ENCODE results near the gene CLIC6. TPM values are rescaled to one million over a fixed set of nuclear protein-coding genes. Genes with fewer than 3 reads are reported as not detected.
"Not testable (repeated sequence)": the region's sequence is repeated elsewhere in the genome, so short reads cannot be mapped to it uniquely, and the experiment has no call there.

The CLIC6 gene
- total RNA-seq, 1 experiment from 2014 or later: not detected

- not testable (repeated sequence) for H3K36me3 ChIP-seq (ENCODE audit: insufficient read depth, low read length); H3K27me3 ChIP-seq (ENCODE audit: low read length); H3K9ac ChIP-seq (ENCODE audit: low read length); DNase-seq; H3K4me1 ChIP-seq (ENCODE audit: low read length); H4K20me1 ChIP-seq (ENCODE audit: insufficient read depth, low read depth, low read length); H2AFZ ChIP-seq (ENCODE audit: low read length); H3K4me2 ChIP-seq (ENCODE audit: low read depth, low read length, poor library complexity, severe bottlenecking); H3K79me2 ChIP-seq (ENCODE audit: low read length); H3K9me3 ChIP-seq (ENCODE audit: low read length); H3K4me3 ChIP-seq (ENCODE audit: low read length); H3K27ac ChIP-seq (ENCODE audit: low read length); H3K9me2 ChIP-seq (replicated peaks; ENCODE audit: insufficient read depth, low read length)
These were observed 1.1 kb downstream of the CLIC6 start for GRCh38 chr21:34669880-34670219.

GRCh38 chr21:34670220-34670961 is 1.6 kb downstream of the CLIC6 start:
- Histone ChIP-seq H3K9ac (ENCODE audit: low read length) (no peak overlapping the region), H3K79me2 (ENCODE audit: low read length) (no peaks in the 10 kb centered on the region), H3K4me3 (ENCODE audit: low read length) (no peak overlapping the region), H3K27ac (ENCODE audit: low read length) (no peak overlapping the region), H4K20me1 (ENCODE audit: insufficient read depth, low read depth, low read length) (no peaks in the 10 kb centered on the region), H3K4me2 (ENCODE audit: low read depth, low read length, poor library complexity, severe bottlenecking) (no peak overlapping the region), H3K4me1 (ENCODE audit: low read length) (no peaks in the 10 kb centered on the region), H3K27me3 (ENCODE audit: low read length) (no peaks in the 10 kb centered on the region), H2AFZ (ENCODE audit: low read length) (no peak overlapping the region), H3K9me2 (replicated peaks; ENCODE audit: insufficient read depth, low read length) (no peaks in the 10 kb centered on the region), H3K36me3 (ENCODE audit: insufficient read depth, low read length) (no peaks in the 10 kb centered on the region), H3K9me3 (ENCODE audit: low read length) (no peaks in the 10 kb centered on the region)
- DNase-seq: no peak

GRCh38 chr21:34670962-34671348 is 2.2 kb downstream of the CLIC6 start:
- no peak overlapping the region for H3K4me3 ChIP-seq (ENCODE audit: low read length)
- H3K4me2 ChIP-seq (ENCODE audit: low read depth, low read length, poor library complexity, severe bottlenecking): no peak overlapping the region
- H3K27me3 ChIP-seq (ENCODE audit: low read length): no peaks in the 10 kb centered on the region
- H2AFZ ChIP-seq (ENCODE audit: low read length): no peak overlapping the region
- no peaks in the 10 kb centered on the region for H4K20me1 ChIP-seq (ENCODE audit: insufficient read depth, low read depth, low read length)
- H3K9me2 ChIP-seq (replicated peaks; ENCODE audit: insufficient read depth, low read length): no peaks in the 10 kb centered on the region
- DNase-seq: no peak
- H3K9ac ChIP-seq (ENCODE audit: low read length): no peak overlapping the region
- H3K36me3 ChIP-seq (ENCODE audit: insufficient read depth, low read length): no peaks in the 10 kb centered on the region
- H3K27ac ChIP-seq (ENCODE audit: low read length): no peak overlapping the region
- no peaks in the 10 kb centered on the region for H3K79me2 ChIP-seq (ENCODE audit: low read length)
- no peaks in the 10 kb centered on the region for H3K4me1 ChIP-seq (ENCODE audit: low read length)
- H3K9me3 ChIP-seq (ENCODE audit: low read length): no peaks in the 10 kb centered on the region

- H4K20me1 ChIP-seq (ENCODE audit: insufficient read depth, low read depth, low read length): no peaks in the 10 kb centered on the region
- no peaks in the 10 kb centered on the region for H3K9me3 ChIP-seq (ENCODE audit: low read length)
- no peak overlapping the region for H3K4me3 ChIP-seq (ENCODE audit: low read length)
- no peaks in the 10 kb centered on the region for H3K9me2 ChIP-seq (replicated peaks; ENCODE audit: insufficient read depth, low read length)
- H3K36me3 ChIP-seq (ENCODE audit: insufficient read depth, low read length): no peaks in the 10 kb centered on the region
- H3K4me1 ChIP-seq (ENCODE audit: low read length): no peaks in the 10 kb centered on the region
- no peak overlapping the region for H2AFZ ChIP-seq (ENCODE audit: low read length)
- no peak overlapping the region for H3K27ac ChIP-seq (ENCODE audit: low read length)
- no peak overlapping the region for H3K4me2 ChIP-seq (ENCODE audit: low read depth, low read length, poor library complexity, severe bottlenecking)
- no peaks in the 10 kb centered on the region for H3K27me3 ChIP-seq (ENCODE audit: low read length)
- no peaks in the 10 kb centered on the region for H3K79me2 ChIP-seq (ENCODE audit: low read length)
- no peak overlapping the region for H3K9ac ChIP-seq (ENCODE audit: low read length)
- DNase-seq: no peak
These were observed 2.7 kb downstream of the CLIC6 start for GRCh38 chr21:34671462-34671861.

- no peak overlapping the region for H2AFZ ChIP-seq (ENCODE audit: low read length)
- no peak overlapping the region for H3K4me3 ChIP-seq (ENCODE audit: low read length)
- H3K27me3 ChIP-seq (ENCODE audit: low read length): no peaks in the 10 kb centered on the region
- H3K27ac ChIP-seq (ENCODE audit: low read length): no peak overlapping the region
- no peak for DNase-seq
- H3K9me3 ChIP-seq (ENCODE audit: low read length): no peaks in the 10 kb centered on the region
- H3K36me3 ChIP-seq (ENCODE audit: insufficient read depth, low read length): no peaks in the 10 kb centered on the region
- H3K79me2 ChIP-seq (ENCODE audit: low read length): no peaks in the 10 kb centered on the region
- no peaks in the 10 kb centered on the region for H3K4me1 ChIP-seq (ENCODE audit: low read length)
- no peak overlapping the region for H3K9ac ChIP-seq (ENCODE audit: low read length)
- H4K20me1 ChIP-seq (ENCODE audit: insufficient read depth, low read depth, low read length): no peaks in the 10 kb centered on the region
- no peaks in the 10 kb centered on the region for H3K9me2 ChIP-seq (replicated peaks; ENCODE audit: insufficient read depth, low read length)
- H3K4me2 ChIP-seq (ENCODE audit: low read depth, low read length, poor library complexity, severe bottlenecking): no peak overlapping the region
These were observed 3.1 kb downstream of the CLIC6 start for GRCh38 chr21:34671891-34672290.

GRCh38 chr21:34673006-34673405 is 4.2 kb downstream of the CLIC6 start:
- H4K20me1 ChIP-seq (ENCODE audit: insufficient read depth, low read depth, low read length): no peaks in the 10 kb centered on the region
- H3K4me2 ChIP-seq (ENCODE audit: low read depth, low read length, poor library complexity, severe bottlenecking): no peak overlapping the region
- H3K4me3 ChIP-seq (ENCODE audit: low read length): no peak overlapping the region
- no peaks in the 10 kb centered on the region for H3K4me1 ChIP-seq (ENCODE audit: low read length)
- H3K27ac ChIP-seq (ENCODE audit: low read length): no peak overlapping the region
- no peak overlapping the region for H2AFZ ChIP-seq (ENCODE audit: low read length)
- H3K79me2 ChIP-seq (ENCODE audit: low read length): no peaks in the 10 kb centered on the region
- DNase-seq: no peak
- H3K27me3 ChIP-seq (ENCODE audit: low read length): no peaks in the 10 kb centered on the region
- no peaks in the 10 kb centered on the region for H3K9me2 ChIP-seq (replicated peaks; ENCODE audit: insufficient read depth, low read length)
- no peaks in the 10 kb centered on the region for H3K9me3 ChIP-seq (ENCODE audit: low read length)
- H3K36me3 ChIP-seq (ENCODE audit: insufficient read depth, low read length): no peaks in the 10 kb centered on the region
- H3K9ac ChIP-seq (ENCODE audit: low read length): no peak overlapping the region

GRCh38 chr21:34674468-34674867 is 5.7 kb downstream of the CLIC6 start:
- no peak for DNase-seq
- H4K20me1 ChIP-seq (ENCODE audit: insufficient read depth, low read depth, low read length): no peaks in the 10 kb centered on the region

GRCh38 chr21:34675871-34676270 is 7.1 kb downstream of the CLIC6 start:
- H3K27ac ChIP-seq (ENCODE audit: low read length): no peak overlapping the region
- H2AFZ ChIP-seq (ENCODE audit: low read length): no peak overlapping the region

More at GRCh38 chr21:34674468-34674867, 5.7 kb downstream of the CLIC6 start:
- Histone ChIP-seq H3K27me3 (ENCODE audit: low read length) (no peaks in the 10 kb centered on the region), H2AFZ (ENCODE audit: low read length) (no peak overlapping the region), H3K9me3 (ENCODE audit: low read length) (no peaks in the 10 kb centered on the region), H3K4me1 (ENCODE audit: low read length) (peaks cover 3% of the 10 kb centered on the region; the same call in 1 of the 2 replicates), H3K9me2 (replicated peaks; ENCODE audit: insufficient read depth, low read length) (no peaks in the 10 kb centered on the region), H3K79me2 (ENCODE audit: low read length) (no peaks in the 10 kb centered on the region), H3K36me3 (ENCODE audit: insufficient read depth, low read length) (no peaks in the 10 kb centered on the region), H3K4me3 (ENCODE audit: low read length) (no peak overlapping the region), H3K9ac (ENCODE audit: low read length) (no peak overlapping the region), H3K4me2 (ENCODE audit: low read depth, low read length, poor library complexity, severe bottlenecking) (no peak overlapping the region), H3K27ac (ENCODE audit: low read length) (no peak overlapping the region)

More at GRCh38 chr21:34675871-34676270, 7.1 kb downstream of the CLIC6 start:
- Histone ChIP-seq H4K20me1 (ENCODE audit: insufficient read depth, low read depth, low read length) (no peaks in the 10 kb centered on the region), H3K9me3 (ENCODE audit: low read length) (no peaks in the 10 kb centered on the region), H3K9ac (ENCODE audit: low read length) (no peak overlapping the region), H3K4me1 (ENCODE audit: low read length) (peaks cover 3% of the 10 kb centered on the region; the same call in 1 of the 2 replicates), H3K36me3 (ENCODE audit: insufficient read depth, low read length) (no peaks in the 10 kb centered on the region), H3K27me3 (ENCODE audit: low read length) (no peaks in the 10 kb centered on the region), H3K9me2 (replicated peaks; ENCODE audit: insufficient read depth, low read length) (no peaks in the 10 kb centered on the region), H3K79me2 (ENCODE audit: low read length) (no peaks in the 10 kb centered on the region), H3K4me2 (ENCODE audit: low read depth, low read length, poor library complexity, severe bottlenecking) (no peak overlapping the region), H3K4me3 (ENCODE audit: low read length) (no peak overlapping the region)
- no peak for DNase-seq

Data from Karpas-422 (cell line).